AG04450 (cell line): ENCODE data around the gene METTL25B. TPM values are rescaled to one million over a fixed set of nuclear protein-coding genes. Genes with fewer than 3 reads are reported as not detected.

ENCODE experiments used
- CTCF ChIA-PET: fragments of 300-600, 350-600 bp; formaldehyde crosslinking; extraction: SDS; loops from one replicate; lab custom pipeline; 2022; ENCODE audit warnings: antibody characterized with exemption, inconsistent platforms; lab: Charles Lee
- POLR2A ChIA-PET: fragments of 350-600 bp; formaldehyde crosslinking; extraction: SDS; loops from one replicate; lab custom pipeline; 2021; ENCODE audit warnings: antibody characterized with exemption, inconsistent platforms; lab: Yijun Ruan, JAX
- DNase-seq: peaks from one replicate; pipeline ENCODE4 v3.0.0-alpha.2; 2011; ENCODE audit warnings: low read depth, low spot score
- H3K27ac ChIP-seq: one replicate; pipeline ENCODE4 v1.5.1; 2012; ENCODE audit warnings: low read depth, low read length, control low read depth
- H3K27me3 ChIP-seq: one replicate; pipeline ENCODE4 v1.6.0; 2012; ENCODE audit warnings: low read length; ENCODE audit not compliant: control insufficient read depth, insufficient read depth
- H3K4me3 ChIP-seq: 2 replicates; pipeline ENCODE4 v1.5.1; 2011; ENCODE audit warnings: mild to moderate bottlenecking, low read depth, low read length, control low read depth
- H3K9me3 ChIP-seq: 2 replicates; pipeline ENCODE4 v1.5.1; 2012; ENCODE audit warnings: low read length; ENCODE audit not compliant: control insufficient read depth, insufficient read depth
- polyA plus RNA-seq: library from polyadenylated mRNA; depleted of rRNA; stranded (reverse); fragments of >200 nt; gene quantifications from 2 replicates; pipeline ENCODE4 v1.2.3, GENCODE V29; 2011
- TF ChIP-seq, protein P1 (sequence below): IDR thresholded peaks from 2 replicates; pipeline ENCODE4 v1.5.1; 2011; ENCODE audit warnings: low read depth, low read length, control low read depth, inconsistent platforms

Gene METTL25B
- polyA plus RNA-seq, 1 experiment: 8.3 TPM

GRCh38 chr1:156742801-156743200 lies 14.5 kb downstream of the METTL25B start:
- TF ChIP-seq, protein P1, sequence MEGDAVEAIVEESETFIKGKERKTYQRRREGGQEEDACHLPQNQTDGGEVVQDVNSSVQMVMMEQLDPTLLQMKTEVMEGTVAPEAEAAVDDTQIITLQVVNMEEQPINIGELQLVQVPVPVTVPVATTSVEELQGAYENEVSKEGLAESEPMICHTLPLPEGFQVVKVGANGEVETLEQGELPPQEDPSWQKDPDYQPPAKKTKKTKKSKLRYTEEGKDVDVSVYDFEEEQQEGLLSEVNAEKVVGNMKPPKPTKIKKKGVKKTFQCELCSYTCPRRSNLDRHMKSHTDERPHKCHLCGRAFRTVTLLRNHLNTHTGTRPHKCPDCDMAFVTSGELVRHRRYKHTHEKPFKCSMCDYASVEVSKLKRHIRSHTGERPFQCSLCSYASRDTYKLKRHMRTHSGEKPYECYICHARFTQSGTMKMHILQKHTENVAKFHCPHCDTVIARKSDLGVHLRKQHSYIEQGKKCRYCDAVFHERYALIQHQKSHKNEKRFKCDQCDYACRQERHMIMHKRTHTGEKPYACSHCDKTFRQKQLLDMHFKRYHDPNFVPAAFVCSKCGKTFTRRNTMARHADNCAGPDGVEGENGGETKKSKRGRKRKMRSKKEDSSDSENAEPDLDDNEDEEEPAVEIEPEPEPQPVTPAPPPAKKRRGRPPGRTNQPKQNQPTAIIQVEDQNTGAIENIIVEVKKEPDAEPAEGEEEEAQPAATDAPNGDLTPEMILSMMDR: no peak
- H3K4me3 ChIP-seq: no peak overlapping the region
- no peaks in the 10 kb centered on the region; the same call in 1 of the 2 replicates for H3K9me3 ChIP-seq
- H3K27me3 ChIP-seq: no peaks in the 10 kb centered on the region
- CTCF ChIA-PET: interaction anchor here (1.0 to 1.6 kb wide), 3 partner anchors 17 to 149 kb away, joined by 3 to 4 read pairs (median 3); no protein-coding TSS in a partner anchor
- DNase-seq: no peak
- POLR2A ChIA-PET: interaction anchor here (3.1 kb wide), 1 partner anchor 10 kb away, joined by 26 read pairs; the partner anchor contains the start of gene HDGF
- no peak overlapping the region for H3K27ac ChIP-seq

DNA sequence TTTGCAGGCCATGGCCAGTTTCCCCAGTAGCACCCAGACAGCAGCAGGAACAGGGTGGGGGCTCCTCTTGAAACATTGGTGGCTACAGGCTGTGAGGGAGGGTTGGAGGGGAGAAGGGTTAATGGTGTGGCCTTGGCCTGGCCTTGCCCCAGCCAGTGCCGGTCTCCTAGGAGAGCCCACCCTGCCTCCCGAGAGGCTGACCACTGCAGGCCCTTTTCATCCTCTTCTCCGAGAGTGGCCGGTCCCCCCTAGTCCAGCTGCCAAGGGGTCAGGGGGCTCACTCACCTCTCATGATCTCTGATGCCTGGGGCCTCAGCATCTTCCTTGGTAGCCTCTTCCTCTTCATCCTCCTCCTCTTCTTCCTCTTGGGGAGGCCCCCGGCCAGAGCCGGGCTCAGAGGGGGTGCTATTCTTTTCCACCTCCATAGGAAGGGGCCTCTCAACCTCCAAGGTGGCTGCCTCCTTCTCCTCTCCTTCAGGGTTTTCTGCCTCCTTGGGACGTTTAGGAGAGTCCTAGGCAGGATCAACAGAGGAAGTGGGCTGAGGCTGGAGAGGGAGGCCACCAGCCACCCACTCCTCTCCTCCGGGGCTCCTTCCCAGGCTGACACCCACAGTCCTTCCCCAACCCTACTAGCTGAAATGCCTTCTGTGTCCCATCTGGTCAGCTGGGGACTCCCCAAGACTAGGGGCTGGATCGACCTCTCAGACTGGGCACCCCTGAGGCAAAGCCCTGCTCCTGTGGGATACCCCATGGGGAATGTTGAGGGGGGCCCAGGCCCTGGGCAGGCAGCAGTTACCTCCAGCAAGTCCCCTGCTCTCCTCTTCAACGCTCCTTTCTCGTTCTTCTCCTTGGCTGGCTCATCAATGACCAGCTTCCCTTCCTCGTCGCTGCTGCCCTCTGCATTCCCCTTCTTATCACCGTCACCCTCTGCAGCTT lies 15.4 kb downstream of the METTL25B start:
- TF ChIP-seq, protein P1: no peak
- Histone ChIP-seq H3K9me3 (no peaks in the 10 kb centered on the region; the same call in 1 of the 2 replicates), H3K4me3 (no peak overlapping the region), H3K27me3 (no peaks in the 10 kb centered on the region), H3K27ac (no peak overlapping the region)
- POLR2A ChIA-PET: no interaction called here
- CTCF ChIA-PET: interaction anchor here (1.6 kb wide), 1 partner anchor 18 kb away, joined by 4 read pairs; no protein-coding TSS in a partner anchor
- DNase-seq: no peak

DNA sequence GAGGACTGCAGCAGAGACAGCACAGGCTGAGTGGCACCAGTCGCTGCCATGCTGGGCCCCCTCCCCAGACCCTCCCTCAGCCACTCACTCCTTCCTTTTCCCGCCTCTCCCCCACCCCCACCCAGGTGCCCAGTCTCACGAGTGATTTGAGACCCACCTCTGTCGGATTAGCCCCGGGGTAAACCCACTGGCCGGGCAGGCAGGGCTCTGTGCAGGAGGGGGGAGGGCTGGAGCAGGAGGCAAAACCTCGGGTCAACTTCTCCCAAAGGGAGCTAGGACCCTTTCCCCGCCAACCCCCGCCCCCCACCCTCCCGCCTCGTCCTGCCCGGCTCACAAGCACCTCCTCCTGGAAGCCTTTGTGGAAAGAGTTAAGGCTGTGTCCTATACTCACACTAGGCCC lies 16.1 kb downstream of the METTL25B start:
- no peak for DNase-seq
- H3K27ac ChIP-seq: no peak overlapping the region
- H3K4me3 ChIP-seq: no peak overlapping the region
- H3K9me3 ChIP-seq: no peaks in the 10 kb centered on the region; the same call in 1 of the 2 replicates
- POLR2A ChIA-PET: no interaction called here
- CTCF ChIA-PET: no interaction called here
- TF ChIP-seq, protein P1: no peak
- no peaks in the 10 kb centered on the region for H3K27me3 ChIP-seq

DNA sequence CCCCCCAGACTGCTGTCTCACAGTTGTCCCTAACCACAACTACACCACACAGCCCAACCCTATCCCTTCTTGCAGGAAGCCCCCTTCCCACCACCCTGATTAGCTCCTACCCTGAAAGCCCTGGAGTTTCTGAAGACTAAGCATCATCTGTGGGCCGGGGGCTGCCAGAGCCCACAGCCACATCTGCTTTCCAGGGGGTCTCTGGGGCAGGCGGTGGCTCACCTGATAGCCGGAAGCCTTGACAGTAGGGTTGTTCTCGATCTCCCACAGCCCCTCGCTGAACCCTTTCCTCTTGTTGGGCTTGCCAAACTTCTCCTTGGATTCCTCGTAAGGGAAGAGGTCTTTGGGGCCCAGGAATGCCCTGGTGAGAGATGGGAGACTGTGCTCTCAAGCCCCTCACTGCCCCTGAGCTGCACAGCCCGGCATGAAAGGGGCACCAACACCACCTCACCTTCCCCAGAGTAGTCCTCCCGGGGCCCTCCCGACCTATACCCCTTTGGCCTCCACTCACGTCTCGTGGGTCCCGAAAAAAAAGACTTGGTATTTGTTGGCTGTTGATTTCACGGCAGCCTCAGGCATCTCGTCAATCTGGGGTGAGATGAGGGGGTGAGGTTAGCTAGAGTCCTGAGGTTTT lies 16.6 kb downstream of the METTL25B start:
- Histone ChIP-seq H3K27me3 (no peaks in the 10 kb centered on the region), H3K9me3 (no peaks in the 10 kb centered on the region; the same call in 1 of the 2 replicates), H3K4me3 (no peak overlapping the region), H3K27ac (peak overlapping the region; percentile 21)
- POLR2A ChIA-PET: no interaction called here
- no peak for DNase-seq
- TF ChIP-seq, protein P1: no peak
- CTCF ChIA-PET: no interaction called here
